Panc1 (cell line): ENCODE data around the gene MPPED1. TPM values are rescaled to one million over a fixed set of nuclear protein-coding genes. Genes with fewer than 3 reads are reported as not detected.

Experiments
- ATAC-seq: fragments of 200-7000 bp; cut with Tn5 transposase; 2 replicates; pipeline ENCODE4 v1.9.1; 2020; ENCODE audit warnings: mild to moderate bottlenecking, moderate library complexity
- BruUV-seq: library from RNA; stranded (reverse); fragments of 400-500 nt; replicated peaks from 2 replicates; lab custom pipeline; 2021; lab: Mats Ljungman, UMichigan
- CTCF ChIA-PET: fragments of 300-600 bp; sonication (Branson Sonifier 250); formaldehyde crosslinking; loops from one replicate; lab custom pipeline; 2022; ENCODE audit warnings: antibody characterized with exemption; lab: Charles Lee
- POLR2A ChIA-PET: fragments of 300-600 bp; sonication (Branson Sonifier 250); formaldehyde crosslinking; loops from one replicate; lab custom pipeline; 2022; ENCODE audit warnings: antibody characterized with exemption; lab: Charles Lee
- DNase-seq: peaks from one replicate; pipeline ENCODE4 v3.0.0-alpha.2; 2010; ENCODE audit warnings: low read depth, low spot score
- H3K27ac ChIP-seq: 2 replicates; pipeline ENCODE4 v1.5.1; 2011; ENCODE audit warnings: mild to moderate bottlenecking, low read length, inconsistent platforms
- H3K27me3 ChIP-seq: fragments of 200-500 bp; sonication (Bioruptor generic); 2 replicates; pipeline ENCODE4 v1.6.0; 2014; ENCODE audit warnings: low read length, inconsistent platforms; ENCODE audit not compliant: control insufficient read depth, insufficient read depth
- H3K36me3 ChIP-seq: fragments of 200-500 bp; sonication (Bioruptor generic); 2 replicates; pipeline ENCODE4 v1.5.1; 2014; ENCODE audit warnings: inconsistent platforms, mild to moderate bottlenecking, low read length, moderate library complexity; ENCODE audit not compliant: control insufficient read depth, insufficient read depth
- H3K4me1 ChIP-seq: 2 replicates; pipeline ENCODE4 v1.5.1; 2011; ENCODE audit warnings: inconsistent platforms, mild to moderate bottlenecking, low read length, moderate library complexity; ENCODE audit not compliant: control insufficient read depth, insufficient read depth
- H3K4me3 ChIP-seq, 2 experiments: 2 replicates each; pipeline ENCODE4 v1.5.1; 2011 to 2012; ENCODE audit warnings: low read depth in 2 of 2, low read length in 2 of 2, mild to moderate bottlenecking in 2 of 2, inconsistent platforms in 1 of 2, moderate library complexity in 1 of 2
- H3K9me3 ChIP-seq: fragments of 200-500 bp; sonication (Bioruptor generic); 2 replicates; pipeline ENCODE4 v1.5.1; 2014; ENCODE audit warnings: low read depth, mild to moderate bottlenecking, inconsistent platforms, low read length, moderate library complexity; ENCODE audit not compliant: control insufficient read depth, insufficient read depth
- CTCF ChIP-seq: fragments of 450-650 bp; IDR thresholded peaks from 2 replicates; pipeline ENCODE4 v1.5.1; 2017; ENCODE audit warnings: mild to moderate bottlenecking
- POLR2AphosphoS5 ChIP-seq: IDR thresholded peaks from 2 replicates; pipeline ENCODE4 v1.6.1; 2012; ENCODE audit warnings: mild to moderate bottlenecking, low read depth, low read length, moderate library complexity
- REST ChIP-seq, 2 experiments: IDR thresholded peaks; 2 replicates each; pipeline ENCODE4 v1.6.1; 2011 to 2012; ENCODE audit warnings: low read depth in 2 of 2, control low read depth in 1 of 2, low read length in 1 of 2, mild to moderate bottlenecking in 1 of 2, moderate library complexity in 1 of 2; ENCODE audit not compliant: insufficient read depth in 1 of 2
- SIN3A ChIP-seq: IDR thresholded peaks from 2 replicates; pipeline ENCODE4 v1.6.1; 2012; ENCODE audit warnings: low read depth, mild to moderate bottlenecking, low read length, moderate library complexity, borderline replicate concordance; ENCODE audit not compliant: insufficient read depth
- TCF7L2 ChIP-seq: IDR thresholded peaks from 2 replicates; pipeline ENCODE4 v1.6.1; 2011; ENCODE audit warnings: mild to moderate bottlenecking, low read depth, low read length, inconsistent platforms
- in situ Hi-C: cut with HindIII; loops from 2 replicates; pipeline ENCODE4 v1.10.0; 2016; ENCODE audit warnings: low sequenced_read_pairs, low pct_unique_long_range_greater_than_20kb
- intact Hi-C: fragments of 100-400 bp; cut with micrococcal nuclease; formaldehyde crosslinking; loops from one replicate; pipeline ENCODE4 v1.10.0; 2022; ENCODE audit not compliant: unreplicated experiment
- total RNA-seq: library from RNA; stranded (reverse); gene quantifications from one replicate; pipeline ENCODE4 v1.2.1, GENCODE V29; 2021; ENCODE audit not compliant: unreplicated experiment

Gene MPPED1
- total RNA-seq, 1 experiment from 2014 or later: not detected

GRCh38 chr22:43399980-43400358 lies 11.8 kb upstream of the MPPED1 start:
- no peak overlapping the region for H3K4me3 ChIP-seq
- no peaks in the 10 kb centered on the region for H3K36me3 ChIP-seq
- BruUV-seq: no TSS peak
- DNase-seq (no peak), ATAC-seq (no peak)
- H3K27ac ChIP-seq: no peak overlapping the region
- TF ChIP-seq TCF7L2 (no peak), REST (IDR thresholded peaks at IDR 0.05; ENCODE audit: insufficient read depth in 1 of 2, low read depth in 2 of 2, low read length in 1 of 2) (no peak), POLR2AphosphoS5 (no peak), SIN3A (no peak), CTCF (no peak)
- in situ Hi-C loops: no loop called here
- ChIA-PET POLR2A (no interaction called here), CTCF (interaction anchor here (1.1 kb wide), 1 partner anchor 483 kb away, joined by 3 read pairs; no protein-coding TSS in a partner anchor)
- no peaks in the 10 kb centered on the region for H3K9me3 ChIP-seq
- H3K27me3 ChIP-seq: no peaks in the 10 kb centered on the region
- intact Hi-C loops: no loop called here
- no peaks in the 10 kb centered on the region for H3K4me1 ChIP-seq

GRCh38 chr22:43400449-43400848 lies 11.4 kb upstream of the MPPED1 start:
- ChIA-PET POLR2A (no interaction called here), CTCF (no interaction called here)
- H3K4me1 ChIP-seq: no peaks in the 10 kb centered on the region
- no peak for TF ChIP-seq REST (IDR thresholded peaks at IDR 0.05; ENCODE audit: insufficient read depth in 1 of 2, low read depth in 2 of 2, low read length in 1 of 2)
- no peak for TF ChIP-seq TCF7L2
- no peak for TF ChIP-seq POLR2AphosphoS5
- no peak for TF ChIP-seq CTCF
- TF ChIP-seq SIN3A: no peak
- H3K36me3 ChIP-seq: no peaks in the 10 kb centered on the region
- no peaks in the 10 kb centered on the region for H3K9me3 ChIP-seq
- intact Hi-C loops (no loop called here), in situ Hi-C loops (no loop called here)
- BruUV-seq: no TSS peak
- DNase-seq: no peak
- no peak overlapping the region for H3K4me3 ChIP-seq
- no peak overlapping the region for H3K27ac ChIP-seq
- no peaks in the 10 kb centered on the region for H3K27me3 ChIP-seq
- ATAC-seq: no peak
